Frontal cortex (tissue), 4 donors: ENCODE measurements around the gene OCSTAMP. TPM values are rescaled to one million over a fixed set of nuclear protein-coding genes. Genes with fewer than 3 reads are reported as not detected.

Experiments
- DNase-seq, 2 donors: peaks; one replicate each; pipeline ENCODE4 v3.0.0; 2012; ENCODE audit warnings: low spot score in 2 of 2
- FAIRE-seq: peaks from 2 replicates; lab custom pipeline; 2012; peaks lifted over from hg19 to GRCh38; lab: Jason Lieb, UNC
- total RNA-seq: library from RNA; depleted of rRNA; stranded (reverse); fragments of >200 nt; gene quantifications from one replicate; pipeline ENCODE4 v1.2.3, GENCODE V29; 2014
- donor health status: control.
- donor health status: control.
- donor health status: control.

The OCSTAMP gene
- not detected for total RNA-seq

GRCh38 chr20:46550461-46550860, at the start of gene OCSTAMP:
OCSTAMP (minus strand) TSS chr20:46550654; CDS start chr20:46550560, 94 bp downstream.
- DNase-seq: no peak
- no peak for FAIRE-seq

GRCh38 chr20:46599227-46599987, 49.0 kb upstream of the OCSTAMP start:
- FAIRE-seq (no peak), DNase-seq (no peak)

- DNase-seq: no peak
- no peak for FAIRE-seq
Observed at GRCh38 chr20:46595933-46596332, 45.5 kb upstream of the OCSTAMP start.

GRCh38 chr20:46594725-46595124, 44.3 kb upstream of the OCSTAMP start:
- FAIRE-seq (no peak), DNase-seq (no peak)

GRCh38 chr20:46592580-46593362, 42.3 kb upstream of the OCSTAMP start:
- FAIRE-seq: no peak
- DNase-seq: no peak

- FAIRE-seq (no peak), DNase-seq (no peak)
Observed at GRCh38 chr20:46590443-46590842, 40.0 kb upstream of the OCSTAMP start.

- FAIRE-seq: no peak
Observed at GRCh38 chr20:46588532-46589511, 38.4 kb upstream of the OCSTAMP start.

GRCh38 chr20:46587986-46588385, 37.5 kb upstream of the OCSTAMP start:
- no peak for FAIRE-seq

More at GRCh38 chr20:46588532-46589511, 38.4 kb upstream of the OCSTAMP start:
- DNase-seq: no peak

GRCh38 chr20:46586724-46587123, 36.3 kb upstream of the OCSTAMP start:
- no peak for DNase-seq
- FAIRE-seq: no peak

More at GRCh38 chr20:46587986-46588385, 37.5 kb upstream of the OCSTAMP start:
- DNase-seq: no peak

GRCh38 chr20:46584508-46584907, 34.1 kb upstream of the OCSTAMP start:
- FAIRE-seq: no peak
- no peak for DNase-seq

- DNase-seq (no peak), FAIRE-seq (no peak)
Observed at GRCh38 chr20:46583411-46584214, 33.2 kb upstream of the OCSTAMP start.

- DNase-seq: no peak
- no peak for FAIRE-seq
Observed at GRCh38 chr20:46582648-46583047, 32.2 kb upstream of the OCSTAMP start.

- DNase-seq: no peak
Observed at GRCh38 chr20:46581391-46581790, 30.9 kb upstream of the OCSTAMP start.

GRCh38 chr20:46580613-46581205, 30.3 kb upstream of the OCSTAMP start:
- no peak for FAIRE-seq
- DNase-seq: no peak

More at GRCh38 chr20:46581391-46581790, 30.9 kb upstream of the OCSTAMP start:
- FAIRE-seq: no peak

GRCh38 chr20:46578745-46579144, 28.3 kb upstream of the OCSTAMP start:
- no peak for FAIRE-seq
- DNase-seq: no peak

GRCh38 chr20:46576774-46577395, 26.4 kb upstream of the OCSTAMP start:
- FAIRE-seq (no peak), DNase-seq (no peak)

- no peak for FAIRE-seq
- DNase-seq: no peak
Observed at GRCh38 chr20:46575937-46576461, 25.5 kb upstream of the OCSTAMP start.

- DNase-seq (no peak), FAIRE-seq (no peak)
Observed at GRCh38 chr20:46575394-46575793, 24.9 kb upstream of the OCSTAMP start.
